ENCODE measurements around the gene TNFRSF13B.
"Not testable (repeated sequence)": the region's sequence is repeated elsewhere in the genome, so short reads cannot be mapped to it uniquely, and the experiment has no call there.

Gene TNFRSF13B

GRCh38 chr17:17004997-17005614 is 33.2 kb upstream of the TNFRSF13B start:
- DNase-seq (ENCODE audit: low read depth); in situ Hi-C loops (cut with HindIII; ENCODE audit: low sequenced_read_pairs); H3K4me3 ChIP-seq (ENCODE audit: low read depth, low read length): not testable (repeated sequence)

GRCh38 chr17:17004251-17004996 is 32.5 kb upstream of the TNFRSF13B start:
- TF ChIP-seq CTCF (IDR thresholded peaks at IDR 0.05; ENCODE audit: low read depth, low read length, missing control alignments), result no peak
- H3K4me3 ChIP-seq (ENCODE audit: low read depth, low read length), result no peak overlapping the region
- in situ Hi-C loops (cut with HindIII; ENCODE audit: low sequenced_read_pairs), result no loop called here
- DNase-seq (ENCODE audit: low read depth), result no peak

- DNase-seq (ENCODE audit: low read depth); in situ Hi-C loops (cut with HindIII; ENCODE audit: low sequenced_read_pairs); H3K4me3 ChIP-seq (ENCODE audit: low read depth, low read length): not testable (repeated sequence)
Observed at GRCh38 chr17:17002731-17003715, 31.1 kb upstream of the TNFRSF13B start.

GRCh38 chr17:17001874-17002520 is 30.1 kb upstream of the TNFRSF13B start:
- in situ Hi-C loops (cut with HindIII; ENCODE audit: low sequenced_read_pairs), result no loop called here
- H3K4me3 ChIP-seq (ENCODE audit: low read depth, low read length), result no peak overlapping the region
- peak; percentile 95 for TF ChIP-seq CTCF (IDR thresholded peaks at IDR 0.05; ENCODE audit: low read depth, low read length, missing control alignments)
- peak; percentile 29 for DNase-seq (ENCODE audit: low read depth)

GRCh38 chr17:17001076-17001777 is 29.3 kb upstream of the TNFRSF13B start:
- in situ Hi-C loops (cut with HindIII; ENCODE audit: low sequenced_read_pairs), result no loop called here
- TF ChIP-seq CTCF (IDR thresholded peaks at IDR 0.05; ENCODE audit: low read depth, low read length, missing control alignments), result no peak
- no peak for DNase-seq (ENCODE audit: low read depth)
- H3K4me3 ChIP-seq (ENCODE audit: low read depth, low read length), result no peak overlapping the region

GRCh38 chr17:16999931-17000625 is 28.2 kb upstream of the TNFRSF13B start:
- TF ChIP-seq CTCF (IDR thresholded peaks at IDR 0.05; ENCODE audit: low read depth, low read length, missing control alignments), result no peak
- H3K4me3 ChIP-seq (ENCODE audit: low read depth, low read length), result no peak overlapping the region
- no peak for DNase-seq (ENCODE audit: low read depth)
- in situ Hi-C loops (cut with HindIII; ENCODE audit: low sequenced_read_pairs), result no loop called here
